Gastroesophageal sphincter (tissue), 3 donors: Measurements from ENCODE around the gene GRM7.

Experiments used
- CTCF ChIP-seq, 4 experiments: fragments of 200-600 bp in 2 of 4; fragments of 450-650 bp in 2 of 4; sonication (generic) in 1 of 4; IDR thresholded peaks; one replicate each; pipeline ENCODE4 v1.5.1; 2017 to 2019; ENCODE audit warnings: antibody characterized with exemption in 4 of 4, mild to moderate bottlenecking in 2 of 4, moderate library complexity in 2 of 4
- POLR2A ChIP-seq, 2 donors: fragments of 450-650 bp; IDR thresholded peaks; one replicate each; pipeline ENCODE4 v1.6.1; 2017; ENCODE audit warnings: antibody characterized with exemption in 2 of 2, mild to moderate bottlenecking in 2 of 2, moderate library complexity in 1 of 2
- POLR2AphosphoS5 ChIP-seq: sonication (generic); formaldehyde crosslinking; IDR thresholded peaks from one replicate; pipeline ENCODE4 v1.6.1; 2017; ENCODE audit warnings: antibody characterized with exemption

- TF ChIP-seq CTCF (IDR thresholded peaks at IDR 0.05) (no peak), POLR2AphosphoS5 (no peak), POLR2A (IDR thresholded peaks at IDR 0.05) (no peak)
These were observed 446.5 kb downstream of the GRM7 start for GRCh38 chr3:7307410-7307809.
